Activated CD4-positive, CD25-positive, alpha-beta regulatory T cell treated with anti-CD3 and anti-CD28 coated beads, Interleukin-2, amount 50 U/mL, for 72 hours (primary cell): Measurements from ENCODE around the gene BET1.

Experiments used
- DNase-seq: peaks from one replicate; pipeline ENCODE4 v3.0.0; 2021

The BET1 gene

GRCh38 chr7:93955304-93955703 is 48.9 kb downstream of the BET1 start:
- no peak for DNase-seq

GRCh38 chr7:93949423-93949822 is 54.7 kb downstream of the BET1 start:
- no peak for DNase-seq

- DNase-seq = no peak
These were observed 55.3 kb downstream of the BET1 start for GRCh38 chr7:93948873-93949272.

- DNase-seq = no peak
These were observed 56.0 kb downstream of the BET1 start for GRCh38 chr7:93948106-93948505.

GRCh38 chr7:93945756-93946535 is 58.2 kb downstream of the BET1 start:
- no peak for DNase-seq

GRCh38 chr7:93945083-93945482 is 59.1 kb downstream of the BET1 start:
- DNase-seq = no peak

GRCh38 chr7:93944673-93945072 is 59.5 kb downstream of the BET1 start:
- DNase-seq = no peak

GRCh38 chr7:93943816-93944540 is 60.2 kb downstream of the BET1 start:
- no peak for DNase-seq
